ENCODE measurements around the gene CLN6.
"Not testable (repeated sequence)": the region's sequence is repeated elsewhere in the genome, so short reads cannot be mapped to it uniquely, and the experiment has no call there.

CLN6 gene

DNA sequence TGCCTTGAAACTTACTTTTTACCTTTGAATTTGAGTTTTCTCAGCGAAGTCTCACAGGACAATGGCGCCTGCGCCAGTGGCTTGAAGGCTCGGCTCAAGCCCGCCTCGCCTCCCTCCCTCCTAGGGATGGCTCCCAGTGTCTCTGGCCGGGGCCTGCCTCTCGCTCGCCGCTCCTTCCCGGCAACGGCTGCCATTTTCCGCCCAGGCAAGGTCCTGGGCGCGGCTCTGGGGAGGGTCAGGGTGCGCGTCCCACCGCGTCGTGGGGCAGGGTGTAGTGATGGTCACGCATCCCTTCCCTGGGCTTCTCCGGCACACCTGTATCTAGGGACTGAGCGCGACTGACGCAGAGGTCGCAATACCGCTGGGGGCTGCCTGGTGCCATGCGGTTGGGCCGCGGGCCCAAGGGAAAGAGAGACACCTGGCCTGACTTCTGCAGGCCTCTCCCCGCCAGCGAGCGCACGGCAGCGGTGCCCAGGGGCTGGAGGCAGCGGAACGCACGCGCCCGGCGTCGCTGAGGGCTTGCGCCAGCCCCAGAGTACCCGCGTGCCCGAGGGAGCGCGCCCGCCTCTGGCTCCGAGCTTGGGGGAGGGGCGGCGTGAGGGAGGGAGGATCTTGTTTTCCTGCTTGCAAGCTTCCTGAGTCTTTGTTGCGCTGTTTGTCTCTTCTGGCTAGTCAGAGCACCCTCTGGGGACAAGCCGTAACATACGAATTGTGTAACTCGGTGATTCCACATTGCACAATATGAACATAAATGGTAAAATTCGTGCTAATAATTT is 27.3 kb upstream of the CLN6 start:
- DNase-seq, result peak; percentile 38 to 93 (median 85)

DNA sequence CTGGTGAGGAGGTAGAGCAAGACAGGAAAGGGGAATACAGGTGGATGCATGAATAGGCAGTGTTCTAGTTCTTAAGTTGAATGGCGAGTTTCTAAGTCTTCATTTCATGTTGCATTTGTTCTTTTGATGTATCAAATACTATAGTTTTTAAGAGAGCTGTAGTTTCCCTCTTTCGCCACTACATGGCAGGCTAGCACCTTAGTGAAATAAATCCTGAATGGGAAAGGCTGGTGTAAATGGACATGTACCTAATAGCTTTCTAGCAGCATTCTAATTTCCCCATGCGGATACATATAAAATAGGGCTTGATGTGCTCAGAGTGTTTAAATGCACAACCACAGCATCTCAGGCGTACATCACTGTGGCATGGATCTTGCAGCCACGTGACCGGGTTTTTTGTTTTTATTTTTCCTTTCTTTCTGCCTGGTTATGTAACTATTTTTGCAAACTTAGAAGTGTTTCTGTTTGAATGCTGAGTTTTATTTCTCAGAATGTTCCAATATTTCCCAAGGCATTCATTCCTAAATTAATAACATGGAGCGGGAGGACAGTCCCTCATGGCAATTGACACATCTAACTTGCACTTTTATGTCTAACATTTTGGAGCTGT is 23.5 kb upstream of the CLN6 start:
- peak in 12 of 58 donors; percentile 7 to 81 (median 26) for DNase-seq

GRCh38 chr15:68249058-68249713 is 19.7 kb upstream of the CLN6 start:
- no peak for DNase-seq

- DNase-seq, result no peak
Observed at GRCh38 chr15:68244235-68244634, 14.7 kb upstream of the CLN6 start.

DNA sequence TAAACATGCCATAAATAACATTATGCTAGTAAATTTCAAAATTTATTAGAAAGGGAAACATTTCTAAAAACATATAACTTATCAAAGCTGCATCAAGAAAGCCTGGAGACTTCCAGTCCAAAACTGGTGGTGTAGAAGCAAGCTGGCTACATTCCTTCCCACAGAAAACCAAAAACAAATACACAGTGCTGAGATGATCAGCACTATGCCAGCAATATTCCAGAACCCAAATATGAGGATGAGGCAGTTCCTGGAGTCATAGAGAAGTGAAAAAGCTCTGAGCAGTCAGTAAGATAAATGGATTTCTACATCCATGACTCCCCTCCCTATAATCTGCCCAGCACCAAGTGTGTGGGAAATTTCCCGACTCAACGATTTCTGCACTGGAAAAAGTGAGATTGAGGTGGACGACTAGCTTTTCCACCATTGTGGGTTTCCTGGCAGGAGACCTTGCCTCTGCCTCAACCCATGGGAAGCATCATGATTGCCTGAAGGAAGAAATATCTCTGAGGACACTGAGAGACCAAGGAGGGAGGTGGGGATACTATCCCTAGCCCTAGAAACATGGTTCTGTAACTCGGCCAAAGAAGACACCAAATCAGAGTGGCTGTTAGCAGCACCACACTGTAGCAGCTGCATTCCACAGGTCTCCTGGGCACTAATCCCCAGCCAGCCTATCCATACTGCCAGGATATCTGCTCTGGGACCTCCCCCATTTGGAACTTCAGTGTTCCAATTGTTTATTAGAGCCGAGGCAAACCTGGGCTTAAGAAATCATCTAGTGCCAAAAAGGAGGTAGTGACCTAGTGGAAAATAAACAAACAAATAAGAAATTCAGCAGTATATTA is 11.8 kb upstream of the CLN6 start:
- no peak for DNase-seq

DNA sequence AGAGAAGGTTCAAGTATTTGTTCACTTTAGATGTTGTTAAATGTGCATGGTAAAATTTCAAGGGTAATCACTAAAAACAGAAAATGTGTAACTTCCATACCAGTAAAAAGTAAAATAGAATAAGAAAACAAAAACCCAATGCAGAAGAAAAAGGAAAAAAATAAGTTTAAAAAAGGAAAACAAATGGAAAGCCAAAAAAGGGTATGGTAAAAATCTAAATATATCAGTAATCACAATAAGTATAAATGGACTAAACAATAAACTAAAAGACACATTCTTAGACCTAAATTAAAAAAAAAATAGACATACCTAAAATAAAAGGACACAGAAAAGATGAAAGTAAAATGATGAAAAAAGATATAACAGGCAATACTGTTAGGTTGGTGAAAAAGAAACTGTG is 9.5 kb upstream of the CLN6 start:
- DNase-seq, result no peak

DNA sequence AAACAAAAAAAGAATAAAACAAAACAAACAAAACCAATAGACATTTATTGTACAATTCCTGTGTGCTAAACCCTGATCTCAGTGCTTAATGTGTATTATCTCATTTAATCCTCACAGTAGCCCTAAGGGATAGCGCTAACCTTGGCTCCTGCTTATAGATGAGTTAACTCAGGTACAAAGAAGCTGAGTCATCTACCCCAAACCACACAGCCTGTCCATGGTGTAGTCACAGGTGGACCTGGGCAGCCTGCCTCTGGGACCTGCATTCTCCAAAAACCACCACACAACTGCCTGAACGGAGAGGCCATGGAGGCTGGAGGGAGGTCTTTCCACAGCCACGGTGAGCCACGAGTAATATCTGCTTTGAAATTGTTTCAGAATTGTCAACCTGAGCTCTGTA is 5.5 kb upstream of the CLN6 start:
- DNase-seq, result no peak

DNA sequence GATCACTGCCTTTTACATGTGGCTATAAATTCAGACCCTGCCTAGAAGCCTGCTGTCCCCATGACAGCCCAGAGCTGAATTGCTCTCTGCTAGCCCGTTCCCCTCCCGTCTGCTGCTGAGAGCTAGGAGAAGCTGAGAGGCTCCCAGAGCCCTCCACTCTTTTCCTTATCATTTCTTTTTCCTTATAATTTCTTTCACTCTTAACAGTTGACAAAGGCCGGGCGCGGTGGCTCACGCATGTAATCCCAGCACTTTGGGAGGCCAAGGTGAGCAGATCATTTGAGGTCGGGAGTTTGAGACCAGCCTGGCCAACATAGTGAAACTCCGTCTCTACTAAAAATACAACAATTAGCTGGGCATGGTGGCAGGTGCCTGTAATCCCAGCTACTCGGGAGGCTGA is 5.0 kb upstream of the CLN6 start:
- not testable (repeated sequence) for DNase-seq

DNA sequence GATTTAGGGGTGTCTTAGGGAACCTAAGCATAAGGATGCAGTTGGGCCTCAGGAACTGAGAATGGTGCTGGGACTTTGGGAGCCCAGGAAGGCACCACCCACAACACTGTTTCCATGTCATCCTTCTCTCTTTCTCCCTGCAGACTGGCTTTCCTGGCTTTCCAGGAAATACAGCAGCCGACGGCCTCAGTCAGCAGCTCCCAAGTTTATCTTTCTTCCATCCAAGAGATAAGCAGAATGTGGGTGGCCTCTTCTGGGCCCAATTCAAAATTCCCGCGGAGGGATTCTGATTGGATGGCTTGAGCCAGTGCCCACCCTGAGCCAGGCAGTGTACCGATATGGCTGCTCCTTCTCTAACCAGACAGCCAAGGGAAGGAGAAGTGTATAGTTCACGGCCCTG is 4.5 kb upstream of the CLN6 start:
- DNase-seq, result no peak

GRCh38 chr15:68232937-68233336 is 3.4 kb upstream of the CLN6 start:
- DNase-seq, result peak in 2 of 58 donors; percentile 22 to 29

- DNase-seq, result no peak
Observed at GRCh38 chr15:68232449-68232848, 2.9 kb upstream of the CLN6 start.

DNA sequence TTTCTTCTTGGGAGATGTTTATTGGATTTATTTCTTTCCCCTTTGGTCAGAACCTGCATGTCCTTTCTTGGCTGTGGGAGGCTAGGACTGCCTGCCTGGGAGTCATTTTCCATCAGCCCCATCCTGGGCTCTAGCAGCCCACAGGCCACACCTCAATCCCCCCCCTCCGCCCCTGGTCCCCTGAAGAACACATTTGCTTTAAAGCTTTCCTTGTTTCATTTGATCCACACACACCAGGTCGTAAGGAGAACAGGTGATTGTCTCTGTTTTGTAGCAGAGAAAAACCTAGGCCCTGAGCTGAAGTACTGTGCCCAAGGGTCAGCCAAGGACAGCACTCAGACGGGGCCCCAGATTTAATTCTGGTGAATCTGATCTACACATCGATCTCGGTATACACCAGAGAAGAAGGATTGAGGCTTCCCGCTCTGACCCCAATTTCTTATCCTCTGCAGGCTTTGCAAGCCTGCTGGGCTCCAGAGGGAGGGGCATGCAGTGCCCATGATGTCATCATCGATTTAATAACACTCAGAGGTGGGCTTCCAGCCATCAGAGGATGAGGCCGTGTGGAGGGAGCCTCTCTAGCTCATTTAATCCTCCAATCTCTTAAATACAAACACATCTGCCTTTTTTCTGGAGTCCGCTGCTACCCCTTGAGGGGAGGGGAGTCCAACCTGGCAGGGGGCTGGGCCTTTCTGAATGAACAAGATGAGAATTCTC is 1.7 kb upstream of the CLN6 start:
- DNase-seq, result no peak

GRCh38 chr15:68230157-68231100 is 901 bp upstream of the CLN6 start:
- DNase-seq, result peak in 3 of 58 donors; percentile 24 to 42 (median 40)

DNA sequence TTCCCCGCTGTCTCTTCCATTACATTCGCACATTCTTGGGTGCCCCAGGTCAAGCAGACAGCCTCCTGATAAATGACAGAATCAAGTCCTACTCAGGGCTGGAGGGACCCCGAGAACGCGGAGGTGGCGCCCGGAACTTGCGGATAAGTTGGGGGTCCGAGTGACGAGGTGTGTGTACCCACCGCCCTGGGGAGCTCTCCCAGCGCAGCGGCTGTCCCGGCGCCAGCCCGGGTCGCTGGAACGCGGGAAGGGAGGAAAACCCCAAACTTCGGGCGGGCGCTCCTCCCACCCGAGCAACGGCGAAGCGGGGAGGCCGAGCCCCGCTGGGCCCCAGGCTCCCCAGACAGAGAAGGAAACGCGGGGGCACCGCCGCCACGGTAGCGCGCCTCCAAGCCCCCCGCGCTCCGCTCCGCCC is 550 bp downstream of the CLN6 start:
- peak in 1 of 58 donors; percentile 41 for DNase-seq

DNA sequence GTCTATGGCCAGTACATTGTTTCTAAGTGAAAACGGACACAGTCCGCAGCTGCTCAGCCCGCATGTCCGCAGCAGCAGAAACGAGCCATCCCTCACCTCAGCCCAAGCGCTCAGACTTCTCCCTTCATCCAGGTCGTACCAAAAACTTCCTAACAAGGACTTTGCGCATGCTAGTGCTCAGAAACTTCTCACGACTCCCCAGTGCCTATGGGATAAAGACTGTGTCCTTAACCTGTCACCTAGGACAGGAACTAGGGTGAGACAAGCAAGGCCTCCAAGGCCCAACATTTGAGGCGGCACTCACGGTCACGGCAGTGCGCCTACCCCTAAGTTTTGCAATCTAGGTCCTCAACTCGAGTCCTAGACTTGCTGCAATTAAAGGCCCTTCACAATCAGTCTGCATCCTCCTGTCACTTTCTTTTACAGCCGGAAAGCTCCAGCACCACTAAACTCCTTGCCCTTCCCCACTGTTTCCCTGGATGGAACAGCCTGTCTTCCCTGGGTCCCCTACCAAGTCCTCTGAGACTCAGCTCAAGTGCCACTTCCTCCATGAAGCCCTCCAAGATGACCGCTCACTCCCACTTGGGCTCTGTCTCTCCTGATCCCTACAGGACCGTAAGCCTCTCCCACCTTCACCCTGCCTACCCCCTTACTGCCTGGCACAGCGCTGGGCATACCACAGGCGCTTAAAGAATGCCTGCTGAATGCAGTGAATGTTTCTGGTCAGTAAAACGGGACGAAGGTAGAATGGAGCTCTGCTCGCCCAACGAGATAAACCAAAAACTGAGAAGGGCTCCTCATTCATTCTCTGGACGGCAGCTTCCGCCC is 1.2 kb downstream of the CLN6 start:
- no peak for DNase-seq

GRCh38 chr15:68227643-68228142 is 1.8 kb downstream of the CLN6 start:
- DNase-seq, result no peak

DNA sequence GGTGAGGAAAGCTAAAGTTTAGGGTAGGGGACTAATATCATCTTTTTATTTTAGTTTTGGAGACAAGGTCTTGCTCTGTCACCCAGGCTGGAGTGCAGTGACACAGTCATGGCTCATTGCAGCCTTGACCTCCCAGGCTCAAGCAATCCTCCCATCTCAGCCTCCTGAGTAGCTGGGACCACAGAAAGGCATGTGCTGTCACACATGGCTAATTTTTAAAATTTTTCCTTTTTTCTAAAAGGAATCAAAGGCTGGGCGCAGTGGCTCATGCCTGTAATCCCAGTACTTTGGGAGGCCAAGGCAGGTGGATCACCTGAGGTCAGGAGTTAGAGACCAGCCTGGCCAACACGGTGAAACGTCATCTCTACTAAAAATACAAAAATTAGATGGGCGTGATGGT is 4.1 kb downstream of the CLN6 start:
- not testable (repeated sequence) for DNase-seq

GRCh38 chr15:68224546-68225250 is 4.8 kb downstream of the CLN6 start:
- no peak for DNase-seq

Data from anterior cingulate cortex (tissue), 58 donors.